Calu3 (cell line): Measurements from ENCODE around the gene PPL. TPM values are rescaled to one million over a fixed set of nuclear protein-coding genes. Genes with fewer than 3 reads are reported as not detected.

Experiments
- BruUV-seq: library from RNA; stranded (reverse); fragments of 400-500 nt; replicated peaks from 2 replicates; lab custom pipeline; 2021; lab: Mats Ljungman, UMichigan
- CTCF ChIA-PET: fragments of 300-600 bp; sonication (Branson Sonifier 250); formaldehyde crosslinking; loops from one replicate; lab custom pipeline; 2022; ENCODE audit warnings: antibody characterized with exemption; lab: Charles Lee
- DNase-seq: peaks from one replicate; pipeline ENCODE4 v3.0.0; 2022
- H3K27ac Mint-ChIP-seq: one replicate; pipeline ENCODE4 v1.8.0; 2022; ENCODE audit warnings: mixed read lengths; ENCODE audit not compliant: unreplicated experiment
- H3K27me3 Mint-ChIP-seq: one replicate; pipeline ENCODE4 v1.8.0; 2022; ENCODE audit warnings: mixed read lengths; ENCODE audit not compliant: unreplicated experiment
- H3K36me3 Mint-ChIP-seq: one replicate; pipeline ENCODE4 v1.8.0; 2022; ENCODE audit warnings: mild to moderate bottlenecking, moderate library complexity, mixed read lengths; ENCODE audit not compliant: insufficient read depth, unreplicated experiment
- H3K4me1 Mint-ChIP-seq: one replicate; pipeline ENCODE4 v1.8.0; 2022; ENCODE audit warnings: mild to moderate bottlenecking, low read depth, mixed read lengths; ENCODE audit not compliant: unreplicated experiment
- H3K4me3 Mint-ChIP-seq: one replicate; pipeline ENCODE4 v1.8.0; 2022; ENCODE audit warnings: mild to moderate bottlenecking, low read depth, moderate library complexity, mixed read lengths; ENCODE audit not compliant: unreplicated experiment
- H3K9me3 Mint-ChIP-seq: one replicate; pipeline ENCODE4 v1.8.0; 2022; ENCODE audit warnings: low read depth, mixed read lengths; ENCODE audit not compliant: unreplicated experiment
- intact Hi-C: fragments of 100-400 bp; cut with micrococcal nuclease; formaldehyde crosslinking; loops from one replicate; pipeline ENCODE4 v1.10.0; 2022; ENCODE audit not compliant: unreplicated experiment
- total RNA-seq: library from RNA; stranded (reverse); gene quantifications from 2 replicates; pipeline ENCODE4 v1.2.3, GENCODE V29; 2022
- TF ChIP-seq, protein P1 (sequence below): fragments of 200-600 bp; IDR thresholded peaks from one replicate; pipeline ENCODE4 v1.8.0; 2022; ENCODE audit warnings: antibody characterized with exemption; ENCODE audit not compliant: unreplicated experiment

PPL gene
- total RNA-seq, 1 experiment from 2014 or later = 75.0 TPM

DNA sequence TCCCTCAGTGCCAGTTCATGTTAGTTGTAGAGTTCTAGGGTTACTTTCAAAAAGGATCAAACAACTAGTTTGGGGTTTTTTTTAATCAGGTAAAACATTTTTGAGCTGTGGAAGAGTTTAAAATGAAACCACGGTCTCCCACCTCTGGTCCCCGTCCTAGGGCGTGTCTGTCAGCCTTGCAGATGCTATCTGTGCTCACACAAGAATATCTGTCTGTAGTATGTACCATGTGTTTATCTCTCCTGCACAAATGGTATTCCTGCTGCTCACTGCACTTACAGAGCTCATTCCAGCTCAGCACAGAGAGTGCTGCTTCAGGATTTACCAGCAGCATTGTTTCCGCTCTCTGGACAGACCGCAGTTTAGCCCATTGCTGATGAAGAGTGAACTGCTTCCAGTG, 50.8 kb downstream of the PPL start:
- no peak overlapping the region for H3K4me3 Mint-ChIP-seq

GRCh38 chr16:4884972-4885874, 51.7 kb downstream of the PPL start:
- no peaks in the 10 kb centered on the region for H3K27me3 Mint-ChIP-seq
- no peak for DNase-seq
- intact Hi-C loops = loop anchor here (5.0 kb wide), 1 partner anchor 52 kb away; the partner anchor contains the start of gene PPL
- TF ChIP-seq, protein P1, sequence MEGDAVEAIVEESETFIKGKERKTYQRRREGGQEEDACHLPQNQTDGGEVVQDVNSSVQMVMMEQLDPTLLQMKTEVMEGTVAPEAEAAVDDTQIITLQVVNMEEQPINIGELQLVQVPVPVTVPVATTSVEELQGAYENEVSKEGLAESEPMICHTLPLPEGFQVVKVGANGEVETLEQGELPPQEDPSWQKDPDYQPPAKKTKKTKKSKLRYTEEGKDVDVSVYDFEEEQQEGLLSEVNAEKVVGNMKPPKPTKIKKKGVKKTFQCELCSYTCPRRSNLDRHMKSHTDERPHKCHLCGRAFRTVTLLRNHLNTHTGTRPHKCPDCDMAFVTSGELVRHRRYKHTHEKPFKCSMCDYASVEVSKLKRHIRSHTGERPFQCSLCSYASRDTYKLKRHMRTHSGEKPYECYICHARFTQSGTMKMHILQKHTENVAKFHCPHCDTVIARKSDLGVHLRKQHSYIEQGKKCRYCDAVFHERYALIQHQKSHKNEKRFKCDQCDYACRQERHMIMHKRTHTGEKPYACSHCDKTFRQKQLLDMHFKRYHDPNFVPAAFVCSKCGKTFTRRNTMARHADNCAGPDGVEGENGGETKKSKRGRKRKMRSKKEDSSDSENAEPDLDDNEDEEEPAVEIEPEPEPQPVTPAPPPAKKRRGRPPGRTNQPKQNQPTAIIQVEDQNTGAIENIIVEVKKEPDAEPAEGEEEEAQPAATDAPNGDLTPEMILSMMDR = no peak
- H3K27ac Mint-ChIP-seq = peak overlapping the region; percentile 21
- TSS peak; percentile 30 for BruUV-seq
- H3K4me1 Mint-ChIP-seq = peaks cover 32% of the 10 kb centered on the region
- H3K4me3 Mint-ChIP-seq = no peak overlapping the region
- H3K9me3 Mint-ChIP-seq = peaks cover 4% of the 10 kb centered on the region
- CTCF ChIA-PET = no interaction called here
- H3K36me3 Mint-ChIP-seq = peaks cover 97% of the 10 kb centered on the region

More for the DNA sequence above, 50.8 kb downstream of the PPL start:
- Mint-ChIP-seq H3K36me3 (peaks cover 98% of the 10 kb centered on the region), H3K27me3 (no peaks in the 10 kb centered on the region), H3K4me1 (peaks cover 32% of the 10 kb centered on the region), H3K27ac (peak overlapping the region; percentile 4), H3K9me3 (peaks cover 4% of the 10 kb centered on the region)
- intact Hi-C loops = no loop called here
- TF ChIP-seq, protein P1 = no peak
- BruUV-seq = no TSS peak
- DNase-seq = no peak
- CTCF ChIA-PET = no interaction called here

- peaks cover 32% of the 10 kb centered on the region for H3K4me1 Mint-ChIP-seq
- TF ChIP-seq, protein P1 = no peak
- H3K36me3 Mint-ChIP-seq = peaks cover 93% of the 10 kb centered on the region
- DNase-seq = no peak
- H3K27ac Mint-ChIP-seq = no peak overlapping the region
- H3K9me3 Mint-ChIP-seq = peaks cover 4% of the 10 kb centered on the region
- intact Hi-C loops = loop anchor here (5.0 kb wide), 1 partner anchor 53 kb away; the partner anchor contains the start of gene PPL
- H3K4me3 Mint-ChIP-seq = no peak overlapping the region
- H3K27me3 Mint-ChIP-seq = no peaks in the 10 kb centered on the region
- CTCF ChIA-PET = no interaction called here
- BruUV-seq = no TSS peak
Observed at GRCh38 chr16:4884209-4884608, 52.7 kb downstream of the PPL start.

- BruUV-seq = no TSS peak
- peaks cover 93% of the 10 kb centered on the region for H3K36me3 Mint-ChIP-seq
- H3K9me3 Mint-ChIP-seq = peaks cover 4% of the 10 kb centered on the region
- no peak overlapping the region for H3K27ac Mint-ChIP-seq
- no peak for DNase-seq
- H3K27me3 Mint-ChIP-seq = no peaks in the 10 kb centered on the region
- CTCF ChIA-PET = no interaction called here
- intact Hi-C loops = loop anchor here (2.0 to 5.0 kb wide), 4 partner anchors 15 to 54 kb away; partner anchors contain the start of gene PPL
- no peak overlapping the region for H3K4me3 Mint-ChIP-seq
- TF ChIP-seq, protein P1 = no peak
- peaks cover 32% of the 10 kb centered on the region for H3K4me1 Mint-ChIP-seq
Observed at GRCh38 chr16:4883501-4883900, 53.4 kb downstream of the PPL start.
